GM23338 (cell line): ENCODE measurements around the gene CNNM2. TPM values are rescaled to one million over a fixed set of nuclear protein-coding genes. Genes with fewer than 3 reads are reported as not detected.

Experiments used
- ATAC-seq: fragments of 200-7000 bp; cut with Tn5 transposase; 3 replicates; pipeline ENCODE4 v1.9.1; 2020
- DNase-seq: peaks from one replicate; pipeline ENCODE4 v3.0.0-alpha.2; 2015; ENCODE audit warnings: low spot score
- H2AFZ ChIP-seq: fragments of 200-600 bp; sonication (generic); 2 replicates; pipeline ENCODE4 v1.8.0; 2016; ENCODE audit warnings: antibody characterized with exemption, mild to moderate bottlenecking, moderate library complexity
- H3F3A ChIP-seq: fragments of 200-600 bp; sonication (generic); replicated peaks from 2 replicates; pipeline ENCODE4 v1.8.0; 2017; ENCODE audit warnings: antibody characterized with exemption, mixed run types, low read depth
- H3K27ac ChIP-seq: fragments of 200-600 bp; sonication (generic); 2 replicates; pipeline ENCODE4 v1.6.1; 2016; ENCODE audit warnings: low read depth
- H3K27me3 ChIP-seq: fragments of 200-600 bp; sonication (generic); 2 replicates; pipeline ENCODE4 v1.8.0; 2016; ENCODE audit warnings: mild to moderate bottlenecking, mixed run types, moderate library complexity; ENCODE audit not compliant: insufficient read depth
- H3K36me3 ChIP-seq: fragments of 200-600 bp; sonication (generic); 2 replicates; pipeline ENCODE4 v1.8.0; 2016; ENCODE audit warnings: mild to moderate bottlenecking; ENCODE audit not compliant: insufficient read depth
- H3K4me1 ChIP-seq: fragments of 200-600 bp; sonication (generic); 2 replicates; pipeline ENCODE4 v1.8.0; 2016; ENCODE audit warnings: mild to moderate bottlenecking, moderate library complexity; ENCODE audit not compliant: insufficient read depth
- H3K4me2 ChIP-seq: fragments of 200-600 bp; sonication (generic); 2 replicates; pipeline ENCODE4 v1.7.1; 2017; ENCODE audit warnings: mixed run types
- H3K4me3 ChIP-seq: fragments of 200-600 bp; sonication (generic); 2 replicates; pipeline ENCODE4 v1.6.1; 2016; ENCODE audit warnings: mixed run types
- H3K79me2 ChIP-seq: fragments of 200-600 bp; sonication (generic); replicated peaks from 2 replicates; pipeline ENCODE4 v1.8.0; 2017; ENCODE audit warnings: mild to moderate bottlenecking; ENCODE audit not compliant: insufficient read depth
- H3K9me2 ChIP-seq: fragments of 200-600 bp; sonication (generic); 2 replicates; pipeline ENCODE4 v1.8.0; 2017; ENCODE audit not compliant: insufficient read depth
- H4K20me1 ChIP-seq: fragments of 200-600 bp; sonication (generic); replicated peaks from 2 replicates; pipeline ENCODE4 v1.8.0; 2017; ENCODE audit warnings: mild to moderate bottlenecking; ENCODE audit not compliant: insufficient read depth
- H3K27ac Mint-ChIP-seq: 2 replicates; pipeline ENCODE4 v1.8.0; 2020; ENCODE audit warnings: inconsistent platforms, mild to moderate bottlenecking, moderate library complexity, mixed read lengths
- H3K27me3 Mint-ChIP-seq: 3 replicates; pipeline ENCODE4 v1.8.0; 2022; ENCODE audit warnings: low read depth, mild to moderate bottlenecking, moderate library complexity, mixed read lengths, inconsistent platforms; ENCODE audit not compliant: insufficient read depth, poor library complexity
- H3K36me3 Mint-ChIP-seq: 3 replicates; pipeline ENCODE4 v1.8.0; 2021; ENCODE audit warnings: low read depth, mild to moderate bottlenecking, inconsistent platforms, moderate library complexity, mixed read lengths
- H3K4me1 Mint-ChIP-seq: 3 replicates; pipeline ENCODE4 v1.8.0; 2020; ENCODE audit warnings: mild to moderate bottlenecking, inconsistent platforms, mixed read lengths
- H3K4me3 Mint-ChIP-seq: 3 replicates; pipeline ENCODE4 v1.8.0; 2021; ENCODE audit warnings: moderate library complexity, mild to moderate bottlenecking, inconsistent platforms, mixed read lengths
- H3K9me3 Mint-ChIP-seq: 3 replicates; pipeline ENCODE4 v1.8.0; 2020; ENCODE audit warnings: moderate library complexity, mild to moderate bottlenecking, inconsistent platforms, mixed read lengths
- CREB1 ChIP-seq: fragments of 250-450 bp; sonication (Bioruptor Pico); IDR thresholded peaks from 2 replicates; pipeline ENCODE4 v1.5.0; 2020; ENCODE audit warnings: low read depth, mild to moderate bottlenecking, moderate library complexity
- CTCF ChIP-seq, 2 experiments: fragments of 200-600 bp in 1 of 2; sonication (generic) in 1 of 2; conservative IDR thresholded peaks; 2 replicates each; pipeline versions ENCODE4 v1.5.1 to v1.6.1; 2016 to 2017; ENCODE audit warnings: antibody characterized with exemption in 2 of 2, low read depth in 2 of 2, mild to moderate bottlenecking in 2 of 2, moderate library complexity in 1 of 2
- ETS1 ChIP-seq: IDR thresholded peaks from 2 replicates; pipeline ENCODE4 v1.6.1; 2016; ENCODE audit warnings: antibody characterized with exemption
- EZH2 ChIP-seq: fragments of 200-600 bp; sonication (generic); IDR thresholded peaks from one replicate; pipeline ENCODE4 v1.8.0; 2017; ENCODE audit warnings: antibody characterized with exemption, mild to moderate bottlenecking, low read depth; ENCODE audit not compliant: unreplicated experiment
- EZH2phosphoT487 ChIP-seq: fragments of 200-600 bp; sonication (generic); IDR thresholded peaks from one replicate; pipeline ENCODE4 v1.8.1; 2018; ENCODE audit warnings: antibody characterized with exemption; ENCODE audit not compliant: unreplicated experiment
- JUNB ChIP-seq: IDR thresholded peaks from one replicate; pipeline ENCODE4 v1.6.1; 2016; ENCODE audit warnings: antibody characterized with exemption; ENCODE audit not compliant: unreplicated experiment
- NANOG ChIP-seq: IDR thresholded peaks from 2 replicates; pipeline ENCODE4 v1.6.1; 2016; ENCODE audit warnings: antibody characterized with exemption, borderline replicate concordance
- POLR2AphosphoS5 ChIP-seq: IDR thresholded peaks from 2 replicates; pipeline ENCODE4 v1.6.1; 2016; ENCODE audit warnings: antibody characterized with exemption, low read depth
- REST ChIP-seq: IDR thresholded peaks from one replicate; pipeline ENCODE4 v1.6.1; 2018; ENCODE audit warnings: antibody characterized with exemption; ENCODE audit not compliant: unreplicated experiment
- STAT1 ChIP-seq: IDR thresholded peaks from one replicate; pipeline ENCODE4 v1.6.1; 2016; ENCODE audit warnings: antibody characterized with exemption; ENCODE audit not compliant: unreplicated experiment
- ZNF114 ChIP-seq: fragments of 250-450 bp; sonication (Bioruptor Pico); IDR thresholded peaks from 2 replicates; pipeline ENCODE4 v1.5.0; 2020; ENCODE audit warnings: mild to moderate bottlenecking, moderate library complexity
- ZNF331 ChIP-seq: fragments of 250-450 bp; sonication (Bioruptor Pico); IDR thresholded peaks from 2 replicates; pipeline ENCODE4 v1.5.0; 2020; ENCODE audit warnings: low read depth, mild to moderate bottlenecking, moderate library complexity
- ZNF462 ChIP-seq: fragments of 250-450 bp; sonication (Bioruptor Pico); IDR thresholded peaks from 2 replicates; pipeline ENCODE4 v1.5.0; 2020; ENCODE audit warnings: mild to moderate bottlenecking, moderate library complexity
- polyA plus RNA-seq: library from polyadenylated mRNA; unstranded; fragments of >200 nt; fragmentation: Nextera tagmentation; extraction: Ambion mirVana; gene quantifications from 2 replicates; pipeline ENCODE4 v1.2.1, GENCODE V29; 2016
- total RNA-seq: library from RNA; depleted of rRNA; stranded (reverse); fragments of >200 nt; shearing (Covaris generic); gene quantifications from 2 replicates; pipeline ENCODE4 v1.2.3, GENCODE V29; 2014

The CNNM2 gene
- total and polyA plus RNA-seq, 2 experiments from 2014 or later = 4.5 to 31.3 TPM

- Histone ChIP-seq H3K36me3 (no peaks in the 10 kb centered on the region), H3K4me1 (peaks cover 17% of the 10 kb centered on the region; the same call in 1 of the 2 replicates), H2AFZ (no peak overlapping the region), H3K27ac (no peak overlapping the region), H3K4me3 (no peak overlapping the region), H4K20me1 (no peaks in the 10 kb centered on the region), H3F3A (no peaks in the 10 kb centered on the region), H3K9me2 (no peaks in the 10 kb centered on the region), H3K79me2 (peaks cover 29% of the 10 kb centered on the region; the same call in 1 of the 2 replicates), H3K4me2 (no peak overlapping the region), H3K27me3 (no peaks in the 10 kb centered on the region)
- Mint-ChIP-seq H3K27me3 (no peaks in the 10 kb centered on the region), H3K36me3 (no peaks in the 10 kb centered on the region), H3K27ac (no peak overlapping the region), H3K9me3 (no peaks in the 10 kb centered on the region), H3K4me3 (no peak overlapping the region), H3K4me1 (peaks cover 19% of the 10 kb centered on the region)
- ATAC-seq = no peak
- TF ChIP-seq POLR2AphosphoS5 (no peak), CTCF (conservative IDR thresholded peaks at IDR 0.05; ENCODE audit: low read depth in 2 of 2) (no peak), ZNF462 (no peak), REST (no peak), STAT1 (no peak), EZH2phosphoT487 (no peak), EZH2 (no peak), JUNB (no peak), NANOG (no peak), ETS1 (no peak), ZNF331 (no peak), ZNF114 (CRISPR knock-in tag) (no peak), CREB1 (no peak)
- DNase-seq = no peak
These were observed 192.3 kb downstream of the CNNM2 start for GRCh38 chr10:103110407-103110806.
